ENCODE results near the gene KLHL11.
"Not testable (repeated sequence)": the region's sequence is repeated elsewhere in the genome, so short reads cannot be mapped to it uniquely, and the experiment has no call there.

Gene KLHL11

GRCh38 chr17:41836550-41837196 is 28.6 kb downstream of the KLHL11 start:
- no peak for DNase-seq

DNA sequence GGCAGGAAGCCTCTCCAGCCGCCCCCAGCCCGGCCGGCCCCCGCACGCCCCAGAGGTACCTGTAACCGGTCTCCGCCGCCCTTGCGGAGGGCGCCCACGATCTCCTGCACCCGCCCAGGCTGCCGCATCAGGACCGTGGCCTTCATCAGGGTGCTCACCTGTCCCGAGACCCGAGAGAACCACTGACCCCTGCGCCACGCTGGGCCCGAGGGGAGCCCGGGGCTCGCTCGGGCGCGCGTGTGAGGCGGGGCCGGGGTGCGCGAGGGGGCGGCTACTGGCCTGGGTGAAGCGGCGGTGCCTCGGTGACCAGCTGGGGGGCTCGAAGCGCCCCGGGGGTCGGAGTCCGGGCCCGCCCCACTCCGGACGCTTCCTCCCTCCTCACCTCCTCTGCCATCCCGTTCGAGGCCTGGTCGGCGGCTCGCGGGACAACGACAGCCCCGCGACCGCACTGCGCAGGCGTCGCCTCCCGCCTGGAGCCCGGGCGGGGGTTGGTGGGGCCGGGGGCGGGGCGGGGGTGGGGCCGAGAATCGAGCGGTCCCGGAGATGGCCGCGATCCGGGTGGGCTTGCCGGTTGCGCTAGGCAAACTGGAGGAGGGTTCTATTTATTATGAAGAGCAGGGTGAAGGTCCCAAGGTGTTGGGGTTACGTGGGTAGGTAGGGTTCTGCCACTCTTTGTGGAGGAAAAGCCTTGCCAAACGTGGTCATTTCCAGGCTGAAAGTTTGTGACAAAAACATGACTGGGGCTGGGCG is 29.2 kb downstream of the KLHL11 start, which contains the start of gene NT5C3B:
Gene NT5C3B, minus strand, starts transcription at position 433 of the 750 bp plus-strand sequence. Its CDS starts 39 bp downstream, at position 394.
- DNase-seq: peak; percentile 75

DNA sequence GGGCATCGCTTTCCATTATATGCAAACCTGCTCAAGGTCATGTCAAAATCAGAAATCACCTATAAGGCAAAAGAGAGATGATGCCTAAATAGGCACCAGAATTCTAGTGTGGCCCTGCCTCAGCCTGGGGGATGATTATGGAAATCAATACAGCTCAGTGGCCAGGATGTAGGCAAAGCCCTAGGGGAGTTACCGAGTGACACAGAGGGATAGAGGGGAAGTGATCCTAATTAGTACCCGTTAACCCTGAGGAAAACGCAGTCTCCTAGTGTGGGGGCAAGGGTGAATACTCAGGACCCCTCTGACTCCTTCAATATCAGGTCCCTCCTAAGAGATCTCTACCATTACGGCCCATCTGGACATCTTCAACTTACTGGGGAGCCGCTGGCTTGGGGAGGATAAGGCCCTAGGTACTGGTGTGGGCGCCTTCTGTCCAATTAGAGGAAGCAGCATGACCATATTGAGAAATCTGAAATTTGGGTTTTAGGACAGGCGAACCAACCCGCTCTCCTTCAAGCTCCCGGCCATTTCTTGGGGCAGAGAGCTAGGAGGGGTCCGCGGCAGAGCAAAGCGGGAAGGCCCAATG is 29.9 kb downstream of the KLHL11 start:
- DNase-seq: no peak

DNA sequence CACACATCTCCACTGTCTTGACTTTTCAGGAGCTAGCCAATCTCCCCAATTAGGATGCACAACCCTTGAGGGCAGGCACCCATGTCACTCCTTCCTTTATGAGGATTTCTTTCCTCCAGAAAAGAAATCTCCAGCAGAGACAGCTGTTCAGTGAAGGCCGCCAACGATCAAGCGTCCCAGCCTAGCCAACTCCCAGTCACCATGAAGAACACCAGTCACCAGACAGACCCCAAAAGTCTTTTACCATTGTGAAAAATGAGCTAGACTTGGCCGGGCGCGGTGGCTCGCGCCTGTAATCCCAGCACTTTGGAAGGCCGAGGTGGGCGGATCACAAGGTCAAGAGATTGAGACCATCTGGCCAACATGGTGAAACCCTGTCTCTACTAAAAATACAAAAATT is 35.3 kb downstream of the KLHL11 start:
- not testable (repeated sequence) for DNase-seq

DNA sequence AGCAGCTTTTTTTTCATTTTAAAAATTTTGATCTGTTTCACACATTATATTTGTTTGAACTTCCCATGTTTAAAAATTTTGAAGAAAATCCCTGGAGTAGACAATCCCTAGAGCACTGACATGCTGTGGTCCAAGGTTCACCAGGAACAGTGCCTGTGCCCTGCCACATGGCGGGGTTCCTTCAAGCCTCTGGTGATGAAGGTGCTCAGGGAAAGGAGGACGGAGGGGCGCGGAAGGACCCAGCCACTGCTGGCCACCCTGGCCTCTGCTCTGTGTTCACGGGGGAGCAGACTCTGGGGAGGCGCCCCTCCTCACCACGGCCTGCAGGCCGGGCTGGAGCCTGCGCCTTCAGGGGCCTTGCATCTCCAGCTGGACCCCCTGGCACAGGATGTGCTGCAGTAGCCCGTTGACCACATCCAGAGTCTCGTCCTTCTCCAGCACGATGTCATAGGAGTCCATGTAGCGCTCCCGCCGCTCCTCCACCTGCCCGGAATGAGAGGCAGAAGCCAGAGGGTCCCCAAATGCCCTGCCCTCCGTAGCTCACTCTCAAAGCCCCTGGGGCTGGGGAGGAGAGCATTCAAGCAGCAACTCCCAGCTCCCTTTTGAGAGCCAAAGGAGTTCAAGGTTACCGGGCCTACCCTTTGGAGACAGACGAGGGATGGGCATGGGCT is 39.9 kb downstream of the KLHL11 start:
- DNase-seq: no peak

DNA sequence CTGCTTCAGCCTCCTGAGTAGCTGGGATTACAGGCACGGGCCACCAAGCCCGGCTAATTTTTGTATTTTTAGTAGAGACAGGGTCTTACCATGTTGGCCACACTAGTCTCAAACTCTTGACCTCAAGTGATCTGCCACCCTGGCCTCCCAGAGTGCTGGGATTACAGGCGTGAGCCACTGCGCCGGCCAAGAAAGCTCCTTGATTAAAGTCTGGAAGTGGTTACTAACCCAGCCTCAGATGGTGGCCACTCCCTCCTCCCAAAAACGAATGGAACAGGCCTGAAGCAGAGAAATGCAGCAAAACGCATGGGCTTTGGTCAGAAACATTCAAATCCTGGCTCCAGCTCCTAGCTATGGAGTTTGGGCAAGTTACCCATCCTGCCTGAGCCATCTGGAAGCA is 41.1 kb downstream of the KLHL11 start:
- no peak for DNase-seq

DNA sequence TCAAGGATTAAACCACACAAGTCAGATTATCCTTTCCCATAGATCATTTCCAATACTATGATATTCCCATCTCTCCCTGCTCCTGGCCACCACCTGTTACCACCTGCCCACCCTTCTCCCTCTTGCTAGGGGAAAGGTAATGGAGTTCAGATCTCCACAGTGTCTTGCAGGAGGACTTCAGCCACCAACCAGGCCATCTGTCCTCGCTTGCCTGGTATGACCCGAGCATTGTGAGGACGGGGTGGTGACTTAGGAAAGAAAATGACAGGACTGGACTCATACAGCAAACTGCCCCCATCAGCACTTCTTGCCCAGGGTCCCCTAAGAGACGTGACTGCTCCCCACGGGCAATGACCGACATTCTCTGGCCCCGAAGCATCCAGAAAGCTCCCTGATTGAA is 41.6 kb downstream of the KLHL11 start:
- DNase-seq: no peak

- no peak for DNase-seq
Observed at GRCh38 chr17:41823141-41823524, 42.1 kb downstream of the KLHL11 start.

GRCh38 chr17:41822216-41823140 is 42.7 kb downstream of the KLHL11 start:
- no peak for DNase-seq

DNA sequence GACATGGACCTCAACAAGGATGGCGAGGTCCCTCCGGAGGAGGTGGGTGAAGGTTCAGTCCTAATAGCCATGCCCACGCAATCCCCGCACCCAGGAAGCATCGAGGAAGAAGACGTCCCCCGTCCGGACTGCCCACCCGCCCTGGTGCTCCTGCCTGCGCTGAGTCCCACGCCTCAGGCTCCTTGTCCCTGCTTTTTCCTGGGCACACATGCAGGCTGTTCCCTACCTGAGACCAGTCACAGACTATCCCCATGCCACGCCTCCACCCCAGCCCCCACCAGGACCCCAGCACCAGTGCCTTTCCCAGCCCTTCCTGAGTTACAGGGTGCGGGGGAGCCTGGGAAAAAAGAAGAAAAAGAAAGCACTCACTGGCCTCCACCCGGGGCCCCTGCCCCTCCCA is 43.4 kb downstream of the KLHL11 start:
- no peak for DNase-seq

- DNase-seq: no peak
Observed at GRCh38 chr17:41818024-41818423, 47.2 kb downstream of the KLHL11 start.

DNA sequence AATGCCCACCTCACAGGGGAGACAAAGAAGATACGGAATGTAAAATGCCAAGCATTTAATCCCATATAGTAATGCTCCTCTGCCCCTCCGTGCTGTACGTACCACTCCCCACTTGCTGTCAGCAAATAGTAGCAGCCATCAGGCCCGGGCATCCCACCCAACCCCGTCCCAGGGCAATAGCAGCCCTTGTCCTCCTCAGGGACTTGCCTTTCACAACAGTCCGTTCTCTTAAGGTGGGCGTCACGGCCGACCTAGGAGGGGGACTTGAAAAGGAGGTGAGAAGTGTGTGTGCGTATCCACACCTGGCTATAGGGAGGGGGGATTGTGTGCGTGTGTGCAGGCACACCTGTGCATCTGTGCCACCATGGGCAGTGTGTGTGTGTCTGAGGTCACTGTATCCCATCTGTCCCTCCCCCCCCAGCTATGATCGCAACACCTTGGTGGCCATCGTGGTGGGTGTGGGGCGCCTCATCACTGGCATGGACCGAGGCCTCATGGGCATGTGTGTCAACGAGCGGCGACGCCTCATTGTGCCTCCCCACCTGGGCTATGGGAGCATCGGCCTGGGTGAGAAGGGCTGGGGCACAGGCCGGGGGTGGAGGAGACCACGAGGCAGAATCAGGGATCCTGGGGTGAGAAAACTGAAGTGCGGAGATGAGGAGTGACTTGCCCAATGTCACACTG is 48.4 kb downstream of the KLHL11 start:
- DNase-seq: no peak

DNA sequence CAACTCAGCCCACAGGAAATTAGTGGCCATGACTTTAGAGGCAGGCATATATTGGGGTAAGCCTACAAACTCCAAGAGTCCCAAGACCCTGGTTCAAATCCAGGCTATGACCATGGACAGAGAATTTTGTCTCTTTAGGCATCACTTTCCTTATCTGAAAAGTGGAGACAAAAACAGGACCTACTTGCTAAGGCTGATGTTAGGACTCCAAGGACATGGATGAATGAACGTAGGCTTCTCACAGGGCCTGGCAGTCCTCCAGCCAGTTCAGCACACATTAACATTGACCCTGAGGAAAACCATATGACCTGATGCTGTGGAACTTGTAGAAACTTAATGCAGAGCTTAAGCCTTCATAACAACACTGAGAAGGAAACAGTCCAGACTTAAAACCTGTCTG is 51.0 kb downstream of the KLHL11 start:
- DNase-seq: no peak

DNA sequence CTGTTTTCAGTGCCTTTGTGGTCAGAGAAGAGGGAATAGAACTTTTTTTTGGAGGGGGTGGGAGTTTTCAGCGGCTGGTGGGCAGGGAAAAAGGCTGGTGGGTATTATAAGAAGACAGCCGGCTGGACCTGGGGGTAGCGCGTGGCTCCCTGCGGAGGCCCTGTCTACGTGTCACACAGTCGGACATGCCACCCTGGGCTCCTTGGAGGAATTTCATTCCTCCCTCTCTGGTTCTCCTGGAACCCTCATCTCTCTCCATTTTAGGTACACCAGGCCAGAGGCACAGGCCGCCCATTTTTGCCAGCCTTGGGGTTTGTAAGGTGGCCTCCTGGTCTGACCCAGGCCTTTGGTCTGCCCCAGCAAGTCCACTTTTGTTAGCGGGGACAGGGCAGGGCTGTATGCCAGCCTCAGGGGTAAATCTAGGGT is 51.5 kb downstream of the KLHL11 start:
- no peak for DNase-seq

DNA sequence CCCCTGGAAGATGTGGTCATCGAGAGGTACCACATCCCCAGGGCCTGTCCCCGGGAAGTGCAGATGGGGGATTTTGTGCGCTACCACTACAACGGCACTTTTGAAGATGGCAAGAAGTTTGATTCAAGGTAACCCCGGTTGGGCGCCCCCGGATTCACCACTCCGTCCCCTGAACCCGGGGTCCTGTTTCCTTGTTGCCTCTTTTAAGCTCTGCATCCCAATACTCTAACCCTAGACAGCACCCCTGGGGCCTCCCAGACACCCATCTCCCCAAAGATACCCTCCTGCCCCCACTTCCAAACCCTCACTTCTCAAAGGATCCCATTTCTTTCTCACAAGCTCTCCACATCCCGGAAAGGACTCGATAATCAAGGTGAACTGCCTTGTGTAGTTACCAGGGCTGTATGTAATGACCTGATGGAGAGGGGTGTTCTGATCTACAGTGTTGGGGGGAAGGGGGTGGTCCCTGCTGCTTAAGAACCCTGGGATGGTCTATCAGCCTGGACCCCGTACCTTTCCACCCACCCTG is 52.0 kb downstream of the KLHL11 start:
- DNase-seq: no peak

GRCh38 chr17:41812381-41813151 is 52.7 kb downstream of the KLHL11 start, which contains the start of gene FKBP10:
TSS of gene FKBP10 (plus strand) at chr17:41813004. CDS start at chr17:41813035, 31 bp downstream.
- DNase-seq: peak; percentile 13

DNA sequence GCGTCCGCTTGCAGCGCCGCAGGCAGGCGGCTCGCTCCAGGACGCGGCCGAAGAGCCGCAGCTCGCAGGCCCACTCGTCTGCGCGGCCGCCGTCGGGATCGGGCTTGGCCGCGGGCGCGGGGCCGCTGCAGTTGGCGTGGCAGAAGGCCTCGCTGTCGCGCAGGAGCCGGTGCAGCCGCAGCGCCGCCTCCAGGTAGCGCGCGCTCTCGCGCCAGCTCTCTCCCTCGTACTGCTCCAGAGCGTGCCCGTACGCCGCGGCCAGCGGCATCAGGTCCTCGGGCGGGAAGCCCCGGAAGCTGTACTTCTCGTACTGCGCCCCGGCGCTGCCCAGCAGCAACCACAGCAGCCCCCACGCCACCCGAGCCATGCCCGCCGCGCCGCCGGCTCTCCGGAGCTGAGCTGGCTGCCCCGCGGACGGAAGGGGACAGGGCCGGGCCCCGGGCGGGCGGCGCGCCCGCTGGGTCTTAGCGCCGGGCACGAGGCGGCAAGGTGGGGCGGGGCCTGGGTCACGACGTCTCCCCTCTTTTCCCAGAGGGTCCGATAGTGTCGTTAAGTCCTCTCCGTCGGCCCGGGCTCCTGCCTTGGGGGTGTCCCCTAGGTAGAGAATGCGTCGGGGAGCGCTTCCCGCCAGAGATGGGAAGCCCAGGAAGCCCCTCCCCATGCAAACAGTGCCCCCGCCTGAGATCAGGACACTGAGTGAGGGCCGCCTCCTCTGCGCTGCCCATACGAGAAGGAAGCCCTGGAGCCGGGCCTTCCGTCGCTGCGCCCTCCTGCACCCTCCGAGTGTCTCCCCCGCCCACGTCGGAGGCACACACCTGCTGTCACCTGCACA is 53.5 kb downstream of the KLHL11 start, which contains the start of gene P3H4:
Gene P3H4, minus strand, starts transcription at position 401 of the 832 bp plus-strand sequence. Its CDS starts 34 bp downstream, at position 367.
- DNase-seq: peak; percentile 73

DNA sequence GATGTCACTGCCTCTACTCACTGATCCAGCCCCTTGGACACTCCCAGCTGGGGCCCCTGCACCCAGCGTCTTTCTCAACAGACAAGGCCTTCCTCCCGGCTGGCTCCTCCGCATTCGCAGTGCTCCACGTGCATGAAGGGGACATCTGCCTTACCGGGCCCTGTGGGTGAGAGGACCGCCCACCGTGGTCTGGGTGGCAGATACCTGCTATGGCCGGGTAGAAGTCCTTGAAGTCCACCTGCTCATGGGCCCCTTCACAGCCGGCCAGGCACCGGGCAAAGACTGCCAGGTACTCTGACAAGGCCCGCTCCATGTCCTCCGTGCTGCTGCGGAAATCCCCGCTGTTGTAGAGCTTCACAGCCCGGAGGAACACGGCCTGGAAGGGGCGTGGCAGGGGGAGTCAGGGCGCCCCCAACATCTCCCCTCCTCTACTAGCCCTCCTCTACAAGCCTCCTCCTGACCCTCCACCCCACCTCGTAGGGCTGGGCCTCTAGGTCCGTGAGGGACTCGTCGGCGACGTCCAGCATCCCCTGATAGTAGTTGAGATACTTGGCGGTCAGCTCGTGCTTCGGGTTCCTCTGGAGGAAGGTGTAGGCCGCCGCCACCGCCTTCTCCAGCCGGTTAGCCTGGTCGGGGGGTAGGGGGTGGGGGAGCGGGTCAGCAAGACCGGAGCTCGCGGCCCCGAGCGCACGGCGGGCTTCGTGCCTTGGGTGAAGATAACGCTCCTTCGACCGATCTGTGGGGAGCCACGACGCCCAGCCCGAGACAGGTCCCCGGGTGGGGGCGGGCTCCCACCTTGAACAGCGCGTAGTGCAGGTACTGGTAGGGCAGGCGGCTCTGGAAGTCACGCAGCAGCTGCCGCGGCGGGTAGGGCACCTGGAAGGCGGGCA is 54.3 kb downstream of the KLHL11 start:
- peak; percentile 13 for DNase-seq
